Mesenchymal stem cell (in vitro differentiated cells and primary cell): Measurements from ENCODE around the gene INPP5D.

Experiments used
- DNase-seq: peaks from one replicate; pipeline ENCODE4 v3.0.0-alpha.2; 2013
- H2AFZ ChIP-seq: one replicate; pipeline ENCODE4 v1.6.1; 2013; ENCODE audit warnings: low read depth, mild to moderate bottlenecking, control low read depth, inconsistent platforms, low read length, moderate library complexity
- H2AK5ac ChIP-seq: 2 replicates; pipeline ENCODE4 v1.6.1; 2013; ENCODE audit warnings: low read length, moderate library complexity, mild to moderate bottlenecking, inconsistent platforms; ENCODE audit not compliant: severe bottlenecking
- H2BK120ac ChIP-seq: one replicate; pipeline ENCODE4 v1.6.1; 2013; ENCODE audit warnings: low read depth, mild to moderate bottlenecking, inconsistent platforms, low read length, moderate library complexity
- H2BK12ac ChIP-seq, 2 experiments: one replicate each; pipeline ENCODE4 v1.6.1; 2013; ENCODE audit warnings: inconsistent platforms in 2 of 2, low read length in 2 of 2, mild to moderate bottlenecking in 2 of 2, moderate library complexity in 2 of 2, control low read depth in 1 of 2
- H2BK15ac ChIP-seq: one replicate; pipeline ENCODE4 v1.6.1; 2013; ENCODE audit warnings: mild to moderate bottlenecking, low read depth, inconsistent platforms; ENCODE audit not compliant: poor library complexity, severe bottlenecking
- H2BK5ac ChIP-seq: 2 replicates; pipeline ENCODE4 v1.6.1; 2013; ENCODE audit warnings: low read depth, mild to moderate bottlenecking, low read length, control low read depth, inconsistent platforms; ENCODE audit not compliant: poor library complexity, severe bottlenecking
- H3K14ac ChIP-seq, 2 experiments: one replicate each; pipeline ENCODE4 v1.6.1; 2013; ENCODE audit warnings: inconsistent platforms in 2 of 2, low read length in 2 of 2, control low read depth in 1 of 2, mild to moderate bottlenecking in 1 of 2, moderate library complexity in 1 of 2
- H3K18ac ChIP-seq, 2 experiments: one replicate each; pipeline ENCODE4 v1.6.1; 2013; ENCODE audit warnings: inconsistent platforms in 2 of 2, low read length in 2 of 2, control low read depth in 1 of 2, low read depth in 1 of 2, mild to moderate bottlenecking in 1 of 2
- H3K23ac ChIP-seq, 2 experiments: one replicate each; pipeline ENCODE4 v1.6.1; 2013; ENCODE audit warnings: inconsistent platforms in 2 of 2, low read length in 2 of 2, mild to moderate bottlenecking in 2 of 2, moderate library complexity in 2 of 2, control low read depth in 1 of 2
- H3K27ac ChIP-seq: 2 replicates; pipeline ENCODE4 v1.5.1; 2013; ENCODE audit warnings: mild to moderate bottlenecking, moderate library complexity, low read length, control low read depth, inconsistent platforms; ENCODE audit not compliant: poor library complexity, severe bottlenecking
- H3K27me3 ChIP-seq, 2 experiments: 2 replicates each; pipeline versions ENCODE4 v1.6.1 to v1.7.0; 2013; ENCODE audit warnings: low read length in 2 of 2, mild to moderate bottlenecking in 2 of 2, moderate library complexity in 2 of 2, control low read depth in 1 of 2, inconsistent platforms in 1 of 2; ENCODE audit not compliant: control insufficient read depth in 1 of 2, insufficient read depth in 1 of 2
- H3K36me3 ChIP-seq, 2 experiments: 2 replicates each; pipeline versions ENCODE4 v1.6.1 to v1.7.0; 2013; ENCODE audit warnings: low read length in 2 of 2, control low read depth in 1 of 2, inconsistent platforms in 1 of 2, low read depth in 1 of 2, mild to moderate bottlenecking in 1 of 2; ENCODE audit not compliant: insufficient read depth in 2 of 2, control insufficient read depth in 1 of 2
- H3K4ac ChIP-seq, 2 experiments: one replicate each; pipeline ENCODE4 v1.6.1; 2013; ENCODE audit warnings: inconsistent platforms in 2 of 2, low read length in 2 of 2, mild to moderate bottlenecking in 2 of 2, moderate library complexity in 2 of 2, control low read depth in 1 of 2, low read depth in 1 of 2
- H3K4me1 ChIP-seq: 2 replicates; pipeline ENCODE4 v1.6.1; 2013; ENCODE audit warnings: low read depth, low read length, control low read depth; ENCODE audit not compliant: control insufficient read depth, insufficient read depth
- H3K4me2 ChIP-seq: 2 replicates; pipeline ENCODE4 v1.6.1; 2013; ENCODE audit warnings: low read length, mild to moderate bottlenecking, inconsistent platforms; ENCODE audit not compliant: poor library complexity, severe bottlenecking
- H3K4me3 ChIP-seq, 2 experiments: 2 replicates each; pipeline versions ENCODE4 v1.5.1 to v1.7.0; 2013; ENCODE audit warnings: low read length in 2 of 2, mild to moderate bottlenecking in 2 of 2, control low read depth in 1 of 2, low read depth in 1 of 2; ENCODE audit not compliant: insufficient read depth in 1 of 2
- H3K79me1 ChIP-seq: replicated peaks from 2 replicates; pipeline ENCODE4 v1.6.1; 2013; ENCODE audit warnings: mild to moderate bottlenecking, control low read depth, low read length, inconsistent platforms; ENCODE audit not compliant: poor library complexity, severe bottlenecking
- H3K9ac ChIP-seq: 2 replicates; pipeline ENCODE4 v1.7.0; 2013; ENCODE audit warnings: mild to moderate bottlenecking, low read length, moderate library complexity
- H3K9me3 ChIP-seq: 2 replicates; pipeline ENCODE4 v1.7.0; 2013; ENCODE audit warnings: mild to moderate bottlenecking, low read length; ENCODE audit not compliant: control insufficient read depth
- H4K8ac ChIP-seq: one replicate; pipeline ENCODE4 v1.6.1; 2013; ENCODE audit warnings: inconsistent platforms, mild to moderate bottlenecking, low read length, moderate library complexity
- H4K91ac ChIP-seq: one replicate; pipeline ENCODE4 v1.6.1; 2013; ENCODE audit warnings: mild to moderate bottlenecking, low read length, inconsistent platforms
- WGBS: methylation state at CpG from one replicate; pipeline ENCODE4 v1.1.7; 2013; ENCODE audit warnings: mixed read lengths; 5-methylcytosine and 5-hydroxymethylcytosine counted together

INPP5D gene

DNA sequence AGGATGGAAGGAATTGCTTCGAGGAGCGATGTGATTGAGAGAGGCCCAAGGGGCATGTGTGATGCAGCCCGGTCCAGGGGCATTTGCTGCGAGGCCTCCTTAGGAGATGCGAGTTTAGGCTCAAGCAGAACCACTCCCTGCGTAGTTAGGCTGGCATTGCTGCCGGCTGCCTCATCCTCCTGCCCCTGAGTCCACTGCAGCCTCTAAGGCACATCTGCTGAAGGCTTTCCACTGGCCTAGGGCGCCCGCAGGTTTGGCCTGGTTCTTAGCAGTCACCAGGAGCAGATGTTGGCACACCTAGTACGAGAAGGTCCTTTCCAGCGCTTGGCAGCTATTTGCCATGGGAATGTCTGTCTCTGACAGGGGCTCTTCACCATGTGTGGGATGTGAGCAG, 20.7 kb downstream of the INPP5D start:
- WGBS: 85% methylated on average over 11 of the region's 11 CpGs
- Histone ChIP-seq H2BK5ac (no peak overlapping the region), H4K91ac (peak overlapping the region; percentile 52), H2BK12ac (no peak overlapping the region), H2BK120ac (no peak overlapping the region), H3K23ac (no peak overlapping the region), H4K8ac (no peak overlapping the region), H3K4me1 (no peaks in the 10 kb centered on the region), H2AK5ac (no peak overlapping the region), H3K79me1 (no peaks in the 10 kb centered on the region), H3K4ac (no peak overlapping the region), H3K27me3 (peaks cover 36 to 62% of the 10 kb centered on the region in 2 experiments), H2BK15ac (no peak overlapping the region), H3K36me3 (no peaks in the 10 kb centered on the region), H2AFZ (no peak overlapping the region), H3K27ac (no peak overlapping the region), H3K9me3 (no peaks in the 10 kb centered on the region), H3K18ac (no peak overlapping the region), H3K14ac (peak overlapping the region in 1 of 2 experiments; percentile 8), H3K4me3 (no peak overlapping the region), H3K4me2 (no peak overlapping the region), H3K9ac (no peak overlapping the region)
- DNase-seq: no peak

DNA sequence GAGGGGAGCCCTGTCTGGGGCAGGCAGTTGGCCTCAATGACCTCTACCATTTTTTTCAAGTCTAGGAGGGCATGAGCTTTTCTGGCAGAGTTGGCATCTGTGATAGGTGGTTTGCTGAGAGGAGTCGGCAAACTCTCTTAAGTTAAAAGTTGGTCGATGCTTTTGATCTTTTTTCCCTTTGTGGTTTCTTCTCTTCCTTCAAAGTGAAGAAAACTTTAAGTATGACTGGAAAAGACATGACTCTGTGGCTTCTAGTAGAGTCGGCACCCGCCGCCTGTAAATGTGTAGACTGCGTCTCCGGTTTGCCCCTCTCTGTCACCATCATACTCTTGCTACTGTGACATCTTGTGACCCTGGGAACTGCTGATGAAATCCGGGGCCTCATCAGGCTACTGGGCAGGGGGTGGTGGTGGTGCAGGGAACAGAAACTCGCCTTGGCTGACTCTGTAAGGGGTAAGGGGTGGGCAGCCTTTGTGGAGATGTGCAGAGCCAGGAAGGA, 21.1 kb downstream of the INPP5D start:
- no peak overlapping the region for H2BK120ac ChIP-seq
- H3K18ac ChIP-seq: no peak overlapping the region
- H3K27me3 ChIP-seq: peaks cover 32 to 63% of the 10 kb centered on the region in 2 experiments
- no peak for DNase-seq
- WGBS: 87% methylated on average over 9 of the region's 9 CpGs
- H3K4me1 ChIP-seq: no peaks in the 10 kb centered on the region
- H3K14ac ChIP-seq: peak overlapping the region in 1 of 2 experiments; percentile 3
- no peak overlapping the region for H2BK5ac ChIP-seq
- H3K9me3 ChIP-seq: no peaks in the 10 kb centered on the region
- H3K79me1 ChIP-seq: no peaks in the 10 kb centered on the region
- no peaks in the 10 kb centered on the region for H3K36me3 ChIP-seq
- H4K8ac ChIP-seq: no peak overlapping the region
- H3K9ac ChIP-seq: no peak overlapping the region
- no peak overlapping the region for H2AK5ac ChIP-seq
- H3K4me2 ChIP-seq: no peak overlapping the region
- no peak overlapping the region for H3K4ac ChIP-seq
- H3K27ac ChIP-seq: no peak overlapping the region
- no peak overlapping the region for H2BK12ac ChIP-seq
- H3K23ac ChIP-seq: peak overlapping the region in 1 of 2 experiments; percentile 23
- H2AFZ ChIP-seq: no peak overlapping the region
- H3K4me3 ChIP-seq: no peak overlapping the region
- H4K91ac ChIP-seq: no peak overlapping the region
- H2BK15ac ChIP-seq: no peak overlapping the region

DNA sequence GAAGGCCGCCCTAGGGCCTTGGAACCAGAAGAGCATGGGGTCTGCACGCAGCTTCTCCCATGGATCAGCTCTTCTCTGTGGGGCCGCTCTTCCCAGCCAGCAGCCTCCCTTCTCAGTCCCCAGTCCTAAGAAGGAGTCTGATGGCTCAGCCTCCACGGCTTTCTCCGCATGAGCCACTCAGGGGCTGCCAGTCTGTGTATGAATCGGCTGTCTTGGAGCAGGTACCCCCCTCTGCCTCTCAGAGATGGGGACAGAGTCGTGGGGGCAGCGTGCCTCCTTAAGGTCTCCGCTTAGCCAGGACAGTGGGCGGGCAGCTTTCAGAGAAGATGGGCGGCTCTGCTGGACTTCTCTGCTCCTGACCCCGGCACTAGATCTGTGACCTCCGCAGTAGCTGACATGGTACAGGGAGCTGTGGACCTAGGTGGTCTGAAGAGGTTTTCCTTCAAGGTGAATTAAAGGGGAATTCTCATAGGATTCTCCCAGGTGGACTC, 21.6 kb downstream of the INPP5D start:
- Histone ChIP-seq H2AK5ac (no peak overlapping the region), H2BK12ac (no peak overlapping the region)

DNA sequence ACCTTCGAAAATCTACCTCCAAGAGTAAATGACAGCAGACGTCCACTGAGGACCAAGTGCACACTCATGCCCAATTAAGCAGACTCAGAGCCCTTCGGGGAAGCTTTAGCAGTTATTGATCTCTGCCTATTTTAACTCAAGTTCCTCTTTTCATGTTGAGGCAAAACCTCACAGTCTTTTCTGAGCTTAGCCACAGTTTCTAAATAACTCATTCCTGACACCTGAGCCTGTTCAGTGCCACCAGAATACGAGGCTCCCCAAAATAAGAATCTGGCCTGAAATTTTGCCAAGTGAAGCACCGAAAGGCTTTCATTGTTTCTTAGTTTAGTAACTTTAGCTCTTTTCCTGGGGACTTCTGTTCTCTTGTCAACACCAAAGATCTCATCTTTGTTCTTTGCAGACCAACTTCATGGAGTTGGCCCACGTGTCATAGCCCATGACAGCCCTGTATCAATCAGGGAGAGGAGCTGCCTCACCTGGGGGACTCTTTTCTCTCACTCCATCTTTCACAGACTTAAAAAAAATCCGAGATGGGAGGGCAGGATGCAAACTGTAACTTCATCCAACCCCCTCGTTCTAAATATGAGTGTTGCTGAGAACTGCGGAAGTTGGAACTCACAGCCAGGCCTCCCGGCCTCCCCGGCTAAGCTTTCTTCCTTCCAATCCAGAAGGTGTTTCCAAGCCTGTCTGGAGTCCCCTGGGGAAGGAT, 22.2 kb downstream of the INPP5D start:
- Histone ChIP-seq H3K79me1 (no peaks in the 10 kb centered on the region), H3K4ac (no peak overlapping the region), H2BK15ac (no peak overlapping the region), H3K9me3 (no peaks in the 10 kb centered on the region), H4K91ac (no peak overlapping the region), H2BK120ac (no peak overlapping the region), H4K8ac (no peak overlapping the region), H3K4me2 (no peak overlapping the region), H3K9ac (no peak overlapping the region), H2AK5ac (no peak overlapping the region), H3K36me3 (no peaks in the 10 kb centered on the region), H2BK5ac (no peak overlapping the region), H3K27me3 (peaks cover 32 to 69% of the 10 kb centered on the region in 2 experiments), H3K4me1 (no peaks in the 10 kb centered on the region), H3K4me3 (no peak overlapping the region), H2AFZ (no peak overlapping the region), H2BK12ac (no peak overlapping the region), H3K18ac (no peak overlapping the region), H3K27ac (no peak overlapping the region), H3K23ac (no peak overlapping the region), H3K14ac (no peak overlapping the region)
- DNase-seq: no peak
- 77% methylated on average over 11 of the region's 11 CpGs for WGBS

More for the DNA sequence above, 21.6 kb downstream of the INPP5D start:
- Histone ChIP-seq H3K4me1 (no peaks in the 10 kb centered on the region), H3K36me3 (no peaks in the 10 kb centered on the region), H3K18ac (no peak overlapping the region), H3K4me3 (no peak overlapping the region), H2BK5ac (no peak overlapping the region), H4K91ac (no peak overlapping the region), H2BK15ac (no peak overlapping the region), H3K27ac (no peak overlapping the region), H3K14ac (peak overlapping the region in 1 of 2 experiments; percentile 3), H2AFZ (no peak overlapping the region), H3K79me1 (no peaks in the 10 kb centered on the region), H3K9ac (no peak overlapping the region), H2BK120ac (no peak overlapping the region), H3K4me2 (no peak overlapping the region), H3K23ac (peak overlapping the region in 1 of 2 experiments; percentile 23), H3K9me3 (no peaks in the 10 kb centered on the region), H3K4ac (no peak overlapping the region), H3K27me3 (peaks cover 32 to 67% of the 10 kb centered on the region in 2 experiments), H4K8ac (no peak overlapping the region)
- 90% methylated on average over 13 of the region's 13 CpGs for WGBS
- DNase-seq: no peak
